HG03135 (cell line): ENCODE results near the gene BAG5.
"Not testable (repeated sequence)": the region's sequence is repeated elsewhere in the genome, so short reads cannot be mapped to it uniquely, and the experiment has no call there.

Experiments used
- ATAC-seq: cut with Tn5 transposase; IDR thresholded peaks from one replicate; pipeline ENCODE4 v1.9.1; 2021; ENCODE audit warnings: mild to moderate bottlenecking, moderate library complexity; ENCODE audit not compliant: unreplicated experiment

BAG5 gene

GRCh38 chr14:103524002-103524935 is 38.2 kb downstream of the BAG5 start:
- ATAC-seq: no peak

- no peak for ATAC-seq
Measured at GRCh38 chr14:103523575-103523954, 38.9 kb downstream of the BAG5 start.

- ATAC-seq: no peak
Measured at GRCh38 chr14:103522649-103523574, 39.5 kb downstream of the BAG5 start, which contains the start of gene CKB. Gene CKB (minus strand): TSS chr14:103522830. CDS start chr14:103522493, 337 bp downstream.

GRCh38 chr14:103521951-103522563 is 40.4 kb downstream of the BAG5 start:
- no peak for ATAC-seq

- no peak for ATAC-seq
Measured at GRCh38 chr14:103521438-103521950, 41.0 kb downstream of the BAG5 start.

- no peak for ATAC-seq
Measured at GRCh38 chr14:103520657-103521437, 41.6 kb downstream of the BAG5 start.

- ATAC-seq: no peak
Measured at GRCh38 chr14:103520269-103520656, 42.2 kb downstream of the BAG5 start.

GRCh38 chr14:103519837-103520212 is 42.6 kb downstream of the BAG5 start:
- ATAC-seq: no peak

GRCh38 chr14:103519043-103519836 is 43.2 kb downstream of the BAG5 start:
- ATAC-seq: no peak

GRCh38 chr14:103518422-103519042 is 43.9 kb downstream of the BAG5 start:
- ATAC-seq: no peak

GRCh38 chr14:103517721-103518421 is 44.6 kb downstream of the BAG5 start:
- ATAC-seq: no peak

- ATAC-seq: no peak
Measured at GRCh38 chr14:103517174-103517566, 45.3 kb downstream of the BAG5 start.

GRCh38 chr14:103516426-103517173 is 45.9 kb downstream of the BAG5 start:
- no peak for ATAC-seq

GRCh38 chr14:103514596-103515421 is 47.6 kb downstream of the BAG5 start:
- no peak for ATAC-seq

GRCh38 chr14:103512701-103513611 is 49.5 kb downstream of the BAG5 start:
- ATAC-seq: no peak

- not testable (repeated sequence) for ATAC-seq
Measured at GRCh38 chr14:103512180-103512579, 50.3 kb downstream of the BAG5 start.
